Muscle of arm (tissue), 12 donors: ENCODE data around the gene GAL3ST2. TPM values are rescaled to one million over a fixed set of nuclear protein-coding genes. Genes with fewer than 3 reads are reported as not detected.
A peak's percentile ranks its signal among the peaks of the same experiment; 100 is the strongest.
"Not testable (repeated sequence)": the region's sequence is repeated elsewhere in the genome, so short reads cannot be mapped to it uniquely, and the experiment has no call there.

Source experiments
- DNase-seq: peaks from one replicate; pipeline ENCODE4 v3.0.0-alpha.2; 2013
- polyA plus RNA-seq, 12 donors: library from polyadenylated mRNA; unstranded; fragments of 120-200 nt; gene quantifications; one replicate each; pipeline ENCODE4 v1.2.1, GENCODE V29; 2013; ENCODE audit not compliant: insufficient read length in 12 of 12

The GAL3ST2 gene
- polyA plus RNA-seq, 12 donors, result 0.09 to 0.48 (median 0.21) TPM; not detected in 5

DNA sequence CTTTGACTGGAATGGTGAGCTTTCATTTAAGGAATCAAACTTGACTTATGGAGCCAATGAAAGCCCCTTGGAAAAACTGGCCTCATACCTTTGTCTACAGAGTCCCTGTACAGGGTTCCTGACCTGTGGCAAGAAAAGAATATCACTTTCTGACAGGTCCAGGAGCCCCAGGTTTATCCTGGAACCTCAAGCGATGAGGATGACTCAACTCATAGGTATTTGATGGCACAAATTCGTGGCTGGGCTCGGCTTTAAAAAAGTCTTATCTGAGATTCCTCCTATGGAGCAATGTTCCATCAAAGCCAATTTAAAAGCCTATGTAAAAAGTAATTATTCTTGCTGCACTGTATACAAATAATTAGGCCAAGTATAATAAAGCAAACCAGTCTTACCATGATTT, 14.8 kb downstream of the GAL3ST2 start:
- not testable (repeated sequence) for DNase-seq

DNA sequence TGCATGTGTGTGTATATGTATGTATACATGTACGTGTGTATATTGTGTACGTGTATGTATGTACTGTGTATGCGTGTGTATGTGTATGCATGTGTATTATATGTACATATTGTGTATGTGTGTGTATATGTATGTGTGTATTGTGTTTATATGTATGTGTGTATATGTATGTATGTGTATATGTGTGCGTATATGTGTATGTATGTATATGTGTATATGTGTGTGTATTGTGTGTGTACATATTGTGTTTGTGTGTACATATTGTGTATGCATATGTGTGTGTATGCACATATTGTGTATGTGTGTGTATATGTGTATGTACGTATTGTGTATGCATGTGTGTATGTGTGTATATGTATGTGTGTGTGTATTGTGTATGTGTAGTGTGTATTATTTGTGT, 16.8 kb downstream of the GAL3ST2 start:
- DNase-seq, result no peak

DNA sequence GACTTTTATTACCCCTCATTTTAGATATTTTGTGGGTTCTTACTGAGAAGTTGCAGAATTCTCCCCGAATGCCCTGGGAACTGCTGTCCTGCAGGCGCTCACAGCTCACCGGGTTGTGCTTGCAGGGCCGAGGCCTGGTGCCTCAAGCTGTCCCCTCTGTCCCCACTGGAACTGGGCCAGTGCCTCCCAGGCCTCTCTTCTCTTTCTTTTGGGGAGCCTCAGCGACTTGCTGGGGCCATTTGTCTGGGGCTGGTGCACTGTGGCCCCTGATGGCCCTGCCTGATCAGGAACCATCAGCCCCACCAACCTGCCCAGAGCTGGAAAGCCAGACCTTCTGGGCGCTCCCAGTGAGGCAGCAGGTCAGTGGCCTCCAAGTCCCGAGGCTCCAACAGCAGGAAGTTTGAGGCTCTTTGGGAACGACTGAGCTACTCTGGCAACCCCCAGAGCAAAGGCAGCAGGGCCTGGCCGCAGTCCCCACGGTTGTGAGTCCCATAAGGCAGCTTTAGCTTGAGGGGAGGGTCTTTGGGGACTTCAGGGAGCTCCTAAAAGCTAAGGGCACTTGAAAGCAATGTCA, 17.7 kb downstream of the GAL3ST2 start:
- no peak for DNase-seq

DNA sequence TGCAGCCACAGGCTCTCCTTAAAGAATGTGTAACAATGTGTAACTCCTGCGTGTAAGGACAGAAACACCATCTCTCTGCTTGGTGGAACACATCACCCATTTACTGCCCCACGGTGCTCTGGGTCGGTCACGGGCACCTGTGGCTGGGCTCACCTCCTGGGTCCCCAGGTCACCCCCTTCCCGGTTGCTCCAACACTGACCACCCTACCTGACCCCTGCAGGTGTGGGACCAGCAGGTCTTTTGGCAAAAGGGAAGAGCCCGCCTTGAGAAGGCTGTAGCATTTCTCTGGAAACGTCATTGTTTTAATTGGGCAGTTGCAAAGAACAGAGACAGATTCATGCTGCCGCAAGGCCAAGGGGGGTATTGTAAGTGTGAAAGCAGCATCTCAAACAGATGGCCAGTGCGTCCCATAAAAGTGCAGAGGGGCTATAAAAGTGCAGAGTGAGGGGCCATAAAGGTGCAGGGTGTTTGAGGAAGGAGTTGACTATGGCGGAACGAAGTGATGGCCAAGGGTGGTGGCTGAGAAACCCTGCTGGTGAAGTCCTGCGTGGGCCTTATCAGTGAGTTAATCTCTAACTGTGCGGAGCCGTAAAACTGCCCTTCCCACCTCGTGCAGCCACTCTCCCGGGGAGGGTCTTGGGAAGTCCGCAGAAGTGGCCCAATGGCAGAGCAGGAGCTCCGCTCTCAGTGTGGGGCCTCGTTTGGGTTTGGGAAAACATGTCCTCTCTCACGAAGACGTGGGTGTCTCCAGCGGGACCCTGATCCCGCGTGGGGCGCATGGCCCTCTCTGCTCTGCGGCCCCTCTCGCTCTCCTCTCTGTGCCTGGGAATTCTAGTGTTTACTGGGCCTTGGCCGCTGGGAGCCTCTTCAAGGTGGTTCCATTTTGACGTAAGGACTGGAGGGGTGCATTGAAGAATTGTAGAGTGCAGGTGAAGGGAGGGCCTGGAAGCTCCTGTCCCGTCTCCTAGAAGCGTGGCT, 18.7 kb downstream of the GAL3ST2 start:
- no peak for DNase-seq

DNA sequence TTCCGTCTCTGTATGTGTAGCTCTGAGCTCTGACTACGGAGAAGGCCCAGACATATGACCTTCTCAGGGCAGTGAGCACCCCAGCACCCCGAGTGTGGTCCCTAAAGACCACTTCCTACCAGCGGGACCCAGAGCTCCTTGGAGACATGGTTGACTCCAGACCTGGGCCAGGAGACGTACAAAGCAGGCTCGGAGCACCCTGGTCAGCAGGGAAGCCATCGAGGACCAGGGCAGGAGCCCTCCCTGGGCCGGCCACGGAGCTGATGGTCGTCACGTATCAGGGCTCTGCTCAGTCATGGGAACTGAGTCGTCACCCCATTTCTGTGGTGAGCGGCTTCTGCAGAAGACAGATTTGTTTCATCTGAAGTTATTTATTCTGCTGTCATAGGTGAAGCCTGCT, 19.6 kb downstream of the GAL3ST2 start:
- no peak for DNase-seq

DNA sequence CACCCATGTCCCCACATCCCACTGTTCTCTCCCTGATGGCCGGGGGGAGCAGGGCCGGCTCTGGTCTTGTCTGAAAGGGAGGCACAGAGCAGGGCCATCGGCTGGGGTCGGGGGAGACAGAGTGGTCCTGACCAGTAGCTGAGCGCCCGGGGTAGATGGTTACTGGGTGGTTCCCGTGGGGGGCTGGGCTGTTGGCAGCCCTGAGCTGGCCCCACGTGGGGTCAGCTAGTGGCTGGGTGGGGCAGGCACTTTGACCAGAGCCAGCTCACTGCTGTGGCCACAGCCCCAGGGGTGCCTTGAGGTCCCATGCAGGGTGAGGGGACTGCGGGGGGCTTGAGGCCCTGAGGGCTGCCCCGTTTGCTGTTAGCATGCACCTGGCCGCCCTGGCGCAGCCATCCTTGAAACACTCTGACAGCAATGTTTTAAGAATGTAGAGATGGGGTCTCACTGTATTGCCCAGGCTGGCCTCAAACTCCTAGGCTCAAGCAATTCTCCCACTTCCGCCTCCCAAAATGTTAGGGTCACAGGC, 20.1 kb downstream of the GAL3ST2 start:
- DNase-seq, result no peak

DNA sequence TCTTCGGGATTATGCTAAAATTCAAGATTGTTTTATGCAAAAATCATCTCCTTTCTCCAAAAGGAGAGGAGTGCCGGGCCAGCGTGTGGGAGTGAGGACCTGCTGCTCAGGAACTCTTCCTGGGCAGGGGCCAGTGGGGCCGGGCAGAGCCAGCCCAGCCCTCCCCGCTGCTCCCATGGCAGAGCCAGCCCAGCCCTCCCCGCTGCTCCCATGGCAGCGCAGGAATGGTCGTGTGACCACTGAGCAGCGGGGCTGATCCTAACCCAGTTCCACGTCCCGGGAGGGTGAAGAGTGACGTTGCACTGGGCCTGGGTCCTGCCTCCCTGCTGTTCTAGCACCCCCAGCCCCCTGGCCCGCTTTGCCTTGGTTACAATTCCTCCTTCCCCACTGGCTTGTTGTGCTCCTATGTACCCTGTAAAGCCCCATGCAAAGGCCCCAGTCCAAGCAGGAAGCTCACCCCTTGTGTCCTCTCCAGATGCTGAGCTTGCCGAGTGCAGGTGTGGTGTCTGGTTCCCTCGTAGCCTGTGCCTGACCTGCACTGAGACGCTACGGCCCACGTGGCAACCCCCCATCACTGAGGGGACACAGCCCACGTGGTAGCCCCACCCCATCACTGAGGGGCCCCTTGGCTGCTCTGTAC, 20.9 kb downstream of the GAL3ST2 start:
- DNase-seq, result no peak

DNA sequence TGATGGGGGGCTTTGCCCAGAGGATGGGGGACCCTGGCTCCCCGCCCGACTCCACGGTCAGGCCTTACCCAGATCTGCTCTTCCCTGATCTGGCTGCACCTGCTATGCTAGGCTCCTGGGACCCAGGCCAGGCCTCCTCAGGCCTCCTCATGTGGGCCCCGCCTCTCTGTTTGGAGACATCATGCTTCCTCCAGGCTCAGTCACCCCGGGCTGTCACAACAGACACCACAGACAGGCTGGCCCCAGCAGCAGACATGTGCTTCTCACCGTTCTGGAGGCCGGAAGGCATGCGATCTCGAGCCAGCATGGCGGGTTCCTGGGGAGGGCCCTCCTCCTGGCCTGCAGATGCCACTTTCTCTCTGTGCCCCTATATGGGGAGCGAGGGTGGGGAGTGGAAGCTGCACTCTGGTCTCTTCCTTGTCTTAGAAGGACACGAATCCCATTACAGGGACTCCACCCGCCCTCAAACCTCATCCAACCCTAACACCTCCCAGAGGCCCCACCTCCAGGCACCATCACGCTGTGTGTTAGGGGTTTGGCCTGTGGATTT, 21.5 kb downstream of the GAL3ST2 start:
- DNase-seq, result no peak

DNA sequence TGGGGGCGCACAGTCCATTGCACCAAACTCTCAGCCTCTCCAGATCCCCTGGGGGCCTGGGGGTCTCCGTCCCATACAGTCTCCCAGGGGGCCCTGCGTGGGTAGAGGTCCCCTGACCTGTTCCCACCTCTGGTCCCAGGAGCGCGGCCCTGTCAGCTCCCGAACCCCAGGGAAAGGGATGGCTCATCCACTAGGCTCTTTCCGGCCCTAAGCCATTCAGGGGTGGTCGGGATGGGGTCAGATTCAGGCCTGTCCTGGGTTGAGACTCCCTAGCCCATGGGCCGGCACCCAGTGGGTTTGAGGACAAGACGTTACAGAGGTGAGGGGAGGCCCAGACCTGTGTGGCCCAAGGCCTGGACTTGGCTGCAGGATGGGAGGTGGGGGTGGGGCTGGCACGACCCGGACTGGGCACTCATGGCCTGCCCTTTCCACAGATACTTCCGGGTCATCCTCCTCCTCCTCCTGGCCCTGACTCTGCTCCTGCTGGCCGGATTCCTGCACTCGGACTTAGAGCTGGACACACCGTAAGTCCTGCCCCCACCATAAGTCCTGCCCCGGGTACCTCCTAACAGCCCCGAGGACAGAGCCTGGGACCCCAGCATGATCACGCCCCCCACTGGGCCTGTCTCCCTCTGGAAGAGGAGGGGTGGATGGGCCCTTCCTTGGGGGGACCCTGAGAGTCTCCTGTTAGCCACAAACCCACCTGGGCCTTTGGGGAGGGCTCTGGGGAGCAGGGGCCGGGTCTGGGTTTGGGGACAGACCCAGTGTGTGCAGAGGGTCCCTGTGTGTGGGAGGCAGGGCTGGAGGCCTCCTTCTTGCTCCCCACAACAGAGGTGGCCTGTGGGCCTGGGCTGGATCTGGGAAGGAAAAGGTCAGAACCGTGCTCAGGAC, 22.3 kb downstream of the GAL3ST2 start:
- DNase-seq, result no peak

DNA sequence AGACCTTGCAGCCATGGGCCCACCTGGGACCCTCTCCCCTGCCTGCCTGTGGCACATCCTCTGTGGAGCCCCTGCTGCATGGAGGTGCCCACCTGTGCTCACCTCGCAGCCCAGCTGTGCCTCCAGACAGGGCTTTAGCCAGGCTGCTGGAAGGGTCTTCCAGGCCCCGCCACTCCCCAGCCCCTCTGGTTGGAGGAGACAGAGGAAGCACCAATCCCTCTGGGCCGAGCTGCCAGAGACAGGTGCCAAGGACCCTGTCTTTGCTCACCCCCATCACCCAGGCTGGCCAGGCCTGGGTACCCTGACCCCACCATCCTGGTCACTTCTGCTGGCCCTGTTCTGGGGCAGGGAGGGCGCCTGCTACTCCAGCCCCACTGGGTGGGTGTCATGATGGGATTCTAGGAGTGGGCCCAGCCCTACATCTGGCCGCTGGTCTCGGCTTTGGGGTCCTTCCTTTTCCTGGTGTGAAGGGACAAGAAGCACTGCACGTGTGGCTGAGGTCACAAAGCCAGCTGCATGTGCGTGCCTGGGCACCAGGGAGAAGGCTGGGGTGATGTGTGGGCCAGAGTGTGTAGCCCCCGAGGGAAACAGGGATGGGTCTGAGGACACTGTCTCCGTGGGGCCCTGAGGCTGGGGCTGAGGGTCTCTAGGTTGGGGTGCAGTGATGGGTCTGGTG, 23.0 kb downstream of the GAL3ST2 start:
- DNase-seq, result no peak

DNA sequence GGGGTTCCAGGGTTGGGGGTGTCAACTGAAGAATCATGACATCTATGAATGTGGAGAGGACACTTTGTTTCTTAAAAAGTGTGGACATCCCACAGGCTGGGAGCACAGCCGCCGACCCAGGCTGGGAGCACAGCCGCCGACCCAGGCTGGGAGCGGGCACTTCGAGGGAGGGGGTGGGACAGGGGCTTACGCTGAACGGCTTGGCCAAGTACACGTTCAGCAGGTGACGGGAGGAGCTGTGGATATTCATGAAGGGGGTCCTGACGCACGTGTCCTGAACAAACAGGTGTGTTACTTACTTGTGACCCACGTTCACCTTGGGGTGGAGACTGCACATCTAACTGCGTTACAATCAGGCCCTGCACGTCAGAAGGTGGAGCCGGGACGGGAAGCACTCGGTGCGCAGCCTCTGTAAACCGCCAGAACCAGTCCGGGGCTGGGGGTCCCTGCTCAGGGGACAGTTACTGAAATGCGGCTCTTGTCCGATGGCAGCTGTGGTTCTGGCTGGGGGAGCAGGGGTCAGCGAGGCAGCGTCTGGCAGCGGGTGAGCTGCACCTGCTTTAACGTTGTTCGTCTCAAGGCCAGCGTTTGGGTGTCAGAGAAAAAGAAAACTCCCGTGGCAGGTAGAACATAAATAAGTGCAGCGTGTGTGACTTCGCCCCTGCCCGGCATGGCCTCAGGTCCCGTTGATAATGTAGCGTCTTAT, 23.7 kb downstream of the GAL3ST2 start:
- not testable (repeated sequence) for DNase-seq

DNA sequence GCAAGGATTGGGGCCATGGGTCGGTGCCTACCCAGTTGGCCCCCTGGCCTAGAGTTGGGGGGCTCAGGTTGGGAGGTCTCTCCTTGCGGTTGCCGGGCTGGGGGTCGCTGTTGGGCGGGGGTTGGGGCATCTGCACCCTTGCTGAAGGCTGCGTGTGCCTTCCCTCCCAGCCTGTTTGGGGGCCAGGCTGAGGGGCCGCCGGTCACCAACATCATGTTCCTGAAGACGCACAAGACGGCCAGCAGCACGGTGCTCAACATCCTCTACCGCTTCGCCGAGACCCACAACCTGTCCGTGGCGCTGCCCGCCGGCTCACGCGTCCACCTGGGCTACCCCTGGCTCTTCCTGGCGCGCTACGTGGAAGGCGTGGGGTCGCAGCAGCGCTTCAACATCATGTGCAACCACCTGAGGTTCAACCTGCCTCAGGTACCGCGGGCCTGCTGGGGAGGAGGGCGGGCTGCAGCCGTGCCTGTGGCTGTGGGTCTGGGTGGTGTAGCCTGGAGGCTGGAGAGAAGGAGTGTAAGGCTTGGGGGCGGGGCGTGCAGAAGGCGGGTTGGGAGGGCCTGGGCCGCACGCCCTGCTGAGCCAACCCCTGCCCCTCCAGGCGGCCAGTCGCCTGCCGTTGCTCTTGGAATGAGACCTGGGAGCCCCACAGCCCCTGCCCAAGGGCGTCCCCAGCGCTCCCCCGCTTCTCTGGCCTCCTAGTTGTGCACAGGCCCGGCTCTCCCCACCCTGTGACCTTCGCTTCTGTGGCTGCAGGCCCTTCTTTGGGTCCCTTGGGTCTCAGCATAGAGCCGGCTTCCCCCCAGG, 25.2 kb downstream of the GAL3ST2 start:
- no peak for DNase-seq

DNA sequence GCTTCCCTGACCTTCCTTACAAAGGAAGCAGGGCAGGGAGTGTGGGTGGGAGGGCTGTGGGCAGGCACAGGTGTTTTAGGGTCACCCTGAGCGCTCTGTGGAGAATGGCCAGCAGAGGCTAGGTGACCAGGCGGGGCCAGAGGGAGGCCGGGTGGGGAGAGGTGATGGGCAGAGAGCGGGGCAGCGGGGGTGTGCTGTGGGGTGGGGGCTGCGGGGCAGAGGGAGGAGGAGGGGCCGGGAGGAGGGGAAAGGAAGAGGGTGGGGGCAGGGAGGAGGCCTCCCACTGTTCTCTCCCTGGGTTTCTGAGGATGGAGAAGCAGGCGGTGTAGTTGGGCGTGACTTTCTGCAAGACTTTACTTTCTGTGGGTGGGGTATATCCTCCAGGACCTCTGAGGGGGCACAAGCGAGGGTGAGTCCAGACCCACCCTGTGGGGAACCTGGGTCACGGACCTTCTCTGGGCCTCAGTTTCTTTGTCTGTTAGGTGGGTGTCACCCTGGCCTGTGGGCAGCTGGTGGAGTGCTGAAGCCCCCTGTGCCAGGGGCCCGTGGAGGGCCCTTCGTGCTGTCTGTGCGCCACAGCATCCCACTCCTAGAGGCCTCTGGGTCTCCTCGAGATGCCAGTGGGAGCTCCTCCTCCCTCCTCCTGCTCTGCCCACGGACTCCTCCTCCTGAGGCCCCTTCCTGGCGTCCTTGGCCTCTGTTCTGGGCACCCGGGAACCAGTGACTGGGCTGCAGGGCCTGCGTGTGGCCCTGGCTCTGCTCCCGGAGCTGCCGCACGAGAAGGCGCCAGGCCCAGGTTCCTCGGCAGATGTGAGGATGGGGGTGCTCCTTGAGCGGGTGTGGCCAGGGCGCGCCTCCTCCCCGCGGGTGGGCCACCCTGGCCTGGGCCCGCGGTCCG, 26.0 kb downstream of the GAL3ST2 start:
- DNase-seq, result no peak

DNA sequence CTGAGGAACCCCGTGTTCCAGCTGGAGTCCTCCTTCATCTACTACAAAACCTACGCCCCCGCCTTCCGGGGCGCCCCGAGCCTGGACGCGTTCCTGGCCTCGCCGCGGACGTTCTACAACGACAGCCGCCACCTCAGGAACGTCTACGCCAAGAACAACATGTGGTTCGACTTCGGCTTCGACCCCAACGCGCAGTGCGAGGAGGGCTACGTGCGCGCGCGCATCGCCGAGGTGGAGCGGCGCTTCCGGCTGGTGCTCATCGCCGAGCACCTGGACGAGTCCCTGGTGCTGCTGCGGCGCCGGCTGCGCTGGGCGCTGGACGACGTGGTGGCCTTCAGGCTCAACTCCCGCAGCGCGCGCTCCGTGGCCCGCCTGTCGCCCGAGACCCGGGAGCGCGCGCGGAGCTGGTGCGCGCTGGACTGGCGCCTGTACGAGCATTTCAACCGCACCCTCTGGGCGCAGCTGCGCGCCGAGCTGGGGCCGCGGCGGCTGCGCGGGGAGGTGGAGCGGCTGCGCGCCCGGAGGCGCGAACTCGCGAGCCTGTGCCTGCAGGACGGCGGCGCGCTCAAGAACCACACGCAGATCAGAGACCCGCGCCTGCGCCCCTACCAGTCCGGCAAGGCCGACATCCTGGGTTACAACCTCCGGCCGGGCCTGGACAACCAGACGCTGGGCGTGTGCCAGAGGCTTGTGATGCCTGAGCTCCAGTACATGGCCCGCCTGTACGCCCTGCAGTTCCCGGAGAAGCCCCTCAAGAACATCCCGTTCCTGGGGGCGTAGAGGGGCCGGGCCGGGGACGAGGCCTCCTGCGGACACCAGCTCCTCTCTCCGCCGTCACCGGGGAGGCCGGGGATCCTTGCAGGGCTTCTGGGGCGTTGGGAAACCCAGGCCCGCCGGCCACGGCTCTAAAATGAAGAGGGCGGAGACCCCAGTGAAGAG, 27.0 kb downstream of the GAL3ST2 start:
- peak; percentile 49 for DNase-seq

DNA sequence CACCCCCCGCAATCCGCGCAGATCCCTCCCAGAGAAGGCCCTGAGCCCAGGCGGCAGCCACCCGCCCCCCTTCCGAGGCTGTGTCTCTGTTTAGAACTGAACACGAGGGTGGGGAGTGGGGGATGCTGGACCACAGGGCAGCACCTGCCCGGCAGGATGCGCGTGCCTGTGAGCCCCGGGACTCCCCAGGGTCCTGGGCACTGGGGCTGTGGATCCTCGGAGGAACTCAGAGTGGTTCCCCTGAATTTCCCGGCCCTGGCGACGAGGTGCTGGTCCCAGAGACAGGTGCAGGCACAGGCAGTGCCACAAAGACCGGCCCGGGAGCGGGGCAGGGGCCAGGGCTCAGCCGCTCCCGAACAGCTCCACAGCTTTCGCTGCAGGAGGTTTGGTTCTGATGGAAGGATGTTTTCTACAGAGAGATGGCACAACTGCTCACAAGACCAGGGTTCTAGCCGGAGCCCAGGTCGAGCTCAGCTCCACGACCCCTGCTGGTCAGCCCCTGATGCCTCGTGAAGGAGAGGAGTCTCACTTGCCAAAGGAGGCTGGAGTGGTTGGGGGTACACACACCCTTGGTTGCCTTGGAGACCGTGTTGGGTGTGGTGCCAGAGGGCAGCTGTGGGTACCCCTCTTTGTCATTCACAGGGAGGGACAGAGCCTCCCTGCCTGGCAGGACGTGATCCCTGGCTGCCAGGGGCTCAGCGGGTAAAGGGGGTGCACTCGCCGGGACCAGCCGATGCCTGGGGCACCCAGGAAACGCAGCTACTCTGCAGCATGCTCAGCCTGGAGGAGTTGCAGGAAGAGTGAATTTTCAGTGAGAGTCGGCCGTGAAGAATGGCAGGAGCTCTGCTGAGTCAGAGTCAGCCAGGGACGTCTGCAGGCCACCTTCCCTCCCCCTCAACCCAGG, 28.0 kb downstream of the GAL3ST2 start:
- no peak for DNase-seq

DNA sequence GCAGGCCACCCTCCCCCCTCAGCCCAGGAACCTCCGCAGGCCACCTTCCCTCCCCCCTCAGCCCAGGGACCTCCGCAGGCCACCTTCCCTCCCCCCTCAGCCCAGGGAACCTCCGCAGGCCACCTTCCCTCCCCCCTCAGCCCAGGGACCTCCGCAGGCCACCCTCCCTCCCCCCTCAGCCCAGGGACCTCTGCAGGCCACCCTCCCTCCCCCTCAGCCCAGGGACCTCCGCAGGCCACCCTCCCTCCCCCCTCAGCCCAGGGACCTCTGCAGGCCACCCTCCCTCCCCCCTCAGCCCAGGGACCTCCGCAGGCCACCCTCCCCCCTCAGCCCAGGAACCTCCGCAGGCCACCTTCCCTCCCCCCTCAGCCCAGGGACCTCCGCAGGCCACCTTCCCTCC, 29.6 kb downstream of the GAL3ST2 start:
- not testable (repeated sequence) for DNase-seq
